HG03159 (cell line): Measurements from ENCODE around the gene GTF2H2C.
"Not testable (repeated sequence)": the region's sequence is repeated elsewhere in the genome, so short reads cannot be mapped to it uniquely, and the experiment has no call there.

Experiments
- ATAC-seq: cut with Tn5 transposase; IDR thresholded peaks from one replicate; pipeline ENCODE4 v1.9.1; 2021; ENCODE audit warnings: mild to moderate bottlenecking, moderate library complexity; ENCODE audit not compliant: unreplicated experiment

The GTF2H2C gene

DNA sequence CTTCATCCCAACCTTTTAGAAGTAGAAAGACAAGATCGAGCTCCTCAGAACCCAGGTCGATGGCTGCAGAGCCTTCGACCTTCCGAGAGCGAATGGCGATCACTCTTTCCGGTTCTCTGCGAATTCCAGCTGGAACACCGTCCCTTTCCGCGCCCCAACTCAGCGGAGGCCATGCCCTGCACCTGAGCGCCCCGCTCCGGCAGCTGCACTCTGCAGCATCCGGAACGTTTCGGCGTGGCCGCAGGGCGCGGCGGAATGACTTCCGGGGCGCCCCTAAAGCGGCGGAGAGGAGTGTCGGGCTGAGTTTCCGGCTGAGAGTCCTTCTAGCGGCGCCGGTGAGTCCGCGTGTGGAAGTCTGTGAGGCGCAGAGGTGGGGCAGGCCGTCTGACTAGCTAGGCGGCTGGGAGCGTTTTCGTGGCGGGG is at the start of gene GTF2H2C:
Gene GTF2H2C, plus strand, starts transcription at position 284 of the 423 bp plus-strand sequence. CDS start 4,942 bp downstream, outside the sequence.
- peak; percentile 96 for ATAC-seq

GRCh38 chr5:69510694-69511093 is 49.3 kb upstream of the GTF2H2C start:
- ATAC-seq, result no peak

- ATAC-seq, result no peak
These were observed 47.2 kb upstream of the GTF2H2C start for GRCh38 chr5:69512740-69513260.

DNA sequence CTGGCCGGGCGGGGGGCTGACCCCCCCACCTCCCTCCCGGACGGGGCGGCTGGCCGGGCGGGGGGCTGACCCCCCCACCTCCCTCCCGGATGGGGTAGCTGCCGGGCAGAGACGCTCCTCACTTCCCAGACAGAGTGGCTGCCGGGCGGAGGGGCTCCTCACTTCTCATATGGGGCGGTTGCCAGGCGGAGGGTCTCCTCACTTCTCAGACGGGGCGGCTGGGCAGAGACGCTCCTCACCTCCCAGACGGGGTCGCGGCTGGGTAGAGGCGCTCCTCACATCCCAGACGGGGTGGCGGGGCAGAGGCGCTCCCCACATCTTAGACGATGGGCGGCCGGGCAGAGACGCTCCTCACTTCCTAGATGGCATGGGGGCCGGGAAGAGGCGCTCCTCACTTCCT is 44.4 kb upstream of the GTF2H2C start:
- not testable (repeated sequence) for ATAC-seq

GRCh38 chr5:69516769-69517168 is 43.2 kb upstream of the GTF2H2C start:
- ATAC-seq, result no peak

DNA sequence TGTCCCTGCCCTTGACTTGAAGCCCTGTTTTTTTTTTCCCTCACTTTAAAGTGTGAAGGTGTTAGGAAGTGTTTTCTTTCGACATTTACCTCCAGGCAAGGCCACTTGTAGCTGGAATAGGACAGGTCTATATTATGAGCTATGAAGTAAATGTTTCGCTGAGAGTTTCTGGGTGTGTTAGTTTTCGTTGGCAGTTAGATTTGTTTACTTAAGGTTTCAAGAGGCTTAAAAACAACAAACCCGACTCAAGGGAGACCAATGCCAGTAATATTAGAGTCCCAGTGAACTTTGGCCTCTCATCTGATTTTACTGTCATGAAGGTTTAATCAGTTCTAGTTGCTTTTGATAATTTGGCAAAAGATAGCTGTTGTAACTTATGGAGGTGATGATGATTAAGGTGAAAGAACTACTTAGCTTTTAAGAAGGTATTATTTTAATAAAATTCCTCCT is 42.2 kb upstream of the GTF2H2C start:
- ATAC-seq, result no peak

DNA sequence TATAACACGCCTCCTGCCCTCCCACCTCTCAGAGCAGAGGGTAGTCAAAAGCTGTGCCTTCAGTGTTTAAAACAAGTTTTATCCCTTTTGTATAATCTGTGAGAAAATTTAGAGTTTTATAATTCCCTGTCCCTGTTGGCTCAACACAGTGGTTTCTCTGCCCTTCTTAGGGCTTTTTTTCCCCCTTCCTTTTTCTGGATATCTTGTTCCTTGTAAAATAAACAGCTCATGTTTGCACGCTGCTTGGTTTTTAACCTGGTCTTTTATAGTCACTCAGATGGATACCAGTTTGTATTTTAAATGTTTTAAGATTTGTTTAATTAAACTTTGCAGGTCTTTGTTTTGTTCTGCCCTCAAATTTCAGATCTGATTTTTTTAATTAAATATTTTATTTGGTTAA is 40.7 kb upstream of the GTF2H2C start:
- no peak for ATAC-seq

DNA sequence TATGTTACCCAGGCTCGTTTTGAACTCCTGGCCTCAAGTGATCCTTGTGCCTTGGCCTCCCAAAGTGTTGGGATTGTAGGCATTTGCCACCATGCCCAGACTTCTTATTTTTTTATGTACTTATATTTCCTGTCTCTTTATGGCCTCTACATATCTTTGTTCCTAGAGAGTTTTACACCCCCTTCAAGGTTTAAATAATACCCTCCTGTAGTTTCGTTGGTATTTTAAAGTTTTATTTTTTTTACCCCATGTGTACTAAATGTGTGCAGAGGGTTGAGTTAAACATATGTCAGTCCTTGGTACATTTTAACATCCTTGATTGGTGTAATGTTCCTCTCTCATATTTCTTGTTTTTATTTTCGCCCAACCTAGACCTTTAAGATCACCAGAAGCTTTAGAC is 38.0 kb upstream of the GTF2H2C start:
- no peak for ATAC-seq

GRCh38 chr5:69525490-69525889 is 34.5 kb upstream of the GTF2H2C start:
- no peak for ATAC-seq

DNA sequence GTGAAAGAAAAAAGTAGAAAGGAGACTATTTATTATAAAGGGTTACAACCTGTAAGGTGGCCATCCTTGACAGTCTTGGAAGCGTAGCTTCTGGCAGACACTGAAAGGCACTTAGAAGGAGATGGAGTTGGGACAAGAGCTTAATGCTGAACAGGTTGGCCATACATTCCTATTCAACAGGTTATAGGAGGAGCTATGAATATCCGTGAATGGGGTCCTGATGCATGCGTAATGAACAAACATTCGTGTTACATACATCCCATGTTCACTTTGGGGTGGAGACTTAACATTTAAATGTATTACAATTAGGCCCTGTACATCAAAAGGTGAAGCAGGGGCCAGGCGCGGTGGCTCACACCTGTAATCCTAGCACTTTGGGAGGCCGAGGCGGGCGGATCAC is 33.3 kb upstream of the GTF2H2C start:
- no peak for ATAC-seq

GRCh38 chr5:69527128-69527770 is 32.7 kb upstream of the GTF2H2C start:
- no peak for ATAC-seq

GRCh38 chr5:69528035-69528434 is 32.0 kb upstream of the GTF2H2C start:
- no peak for ATAC-seq

GRCh38 chr5:69528609-69529008 is 31.4 kb upstream of the GTF2H2C start:
- no peak for ATAC-seq

DNA sequence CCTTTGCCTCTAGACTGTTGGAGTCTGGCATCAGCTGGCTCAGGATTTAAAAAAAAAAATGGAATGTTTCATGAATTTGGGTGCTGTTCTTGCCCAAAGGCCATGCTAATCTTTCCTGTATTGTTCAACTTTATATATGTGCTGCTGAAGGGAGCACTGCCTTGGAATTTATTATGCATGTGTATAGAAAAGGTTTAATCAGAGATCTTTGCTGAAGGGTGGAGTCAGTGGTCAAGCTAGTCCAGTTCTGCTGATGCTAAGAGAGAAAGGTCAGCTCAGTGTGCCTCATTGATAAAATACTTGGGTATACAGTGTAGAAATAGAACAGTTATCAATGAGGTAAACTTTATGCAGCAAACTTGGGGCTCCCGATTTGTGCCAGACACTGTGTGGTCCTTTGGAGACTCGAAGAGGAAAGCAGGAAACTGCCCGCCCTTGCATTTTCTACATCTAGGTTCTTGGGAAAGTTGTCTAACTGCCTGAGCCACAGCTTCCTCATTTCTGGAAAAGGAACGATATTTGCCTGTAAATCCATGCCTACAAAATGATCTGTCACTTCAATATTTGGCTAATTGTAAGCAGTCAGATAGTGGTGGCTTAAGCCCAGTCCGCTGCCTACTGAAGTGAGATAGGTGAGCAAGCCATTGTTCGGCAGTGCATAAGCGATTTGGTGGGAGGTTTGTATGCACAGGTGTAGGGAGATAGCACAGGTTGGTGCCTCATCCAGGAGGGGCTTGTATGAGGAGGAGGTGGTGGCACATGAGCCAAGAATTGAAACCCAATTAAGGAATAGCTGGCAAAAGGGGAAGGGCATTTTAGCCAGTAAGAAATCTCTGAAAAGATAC is 29.2 kb upstream of the GTF2H2C start:
- no peak for ATAC-seq

- ATAC-seq, result no peak
These were observed 28.6 kb upstream of the GTF2H2C start for GRCh38 chr5:69531406-69531801.

- not testable (repeated sequence) for ATAC-seq
These were observed 22.1 kb upstream of the GTF2H2C start for GRCh38 chr5:69537911-69538310.

DNA sequence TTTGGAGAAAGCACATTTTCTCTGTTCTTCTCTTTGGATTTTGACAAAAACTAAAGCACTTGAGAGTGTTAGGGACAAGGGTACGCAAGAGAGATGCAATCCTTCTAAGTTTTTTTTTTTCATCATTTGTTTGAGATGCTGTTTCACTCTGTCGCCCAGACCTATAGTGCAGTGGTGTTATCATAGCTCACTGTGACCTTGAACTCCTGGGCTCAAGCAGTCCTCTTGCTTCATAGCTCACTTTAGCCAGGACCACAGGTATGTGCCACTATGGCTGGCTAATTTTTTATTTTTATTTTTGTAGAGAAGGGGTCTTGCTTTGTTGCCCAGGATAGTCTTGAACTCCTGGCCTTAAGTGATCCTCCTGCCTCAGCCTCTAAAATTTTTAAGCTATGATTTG is 21.3 kb upstream of the GTF2H2C start:
- ATAC-seq, result not testable (repeated sequence)

GRCh38 chr5:69541347-69541746 is 18.6 kb upstream of the GTF2H2C start:
- ATAC-seq, result not testable (repeated sequence)

- ATAC-seq, result not testable (repeated sequence)
These were observed 17.0 kb upstream of the GTF2H2C start for GRCh38 chr5:69542838-69543618.

DNA sequence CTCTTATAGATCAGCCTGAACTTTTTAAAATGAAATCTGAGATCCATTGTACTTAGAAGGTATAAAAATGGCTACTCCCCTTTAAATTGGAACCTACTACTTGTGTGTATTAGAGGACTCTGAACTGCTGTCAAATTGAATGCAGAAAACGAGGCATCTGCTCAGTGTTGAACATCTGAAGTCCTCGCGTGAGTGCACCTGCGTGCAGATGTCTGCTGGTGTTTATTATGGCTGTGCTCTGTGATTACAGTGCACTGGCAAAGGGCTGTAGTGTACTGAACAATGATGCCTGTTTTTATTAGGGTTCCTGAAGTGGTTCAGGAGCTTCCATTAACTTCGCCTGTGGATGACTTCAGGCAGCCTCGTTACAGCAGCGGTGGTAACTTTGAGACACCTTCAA is 15.4 kb upstream of the GTF2H2C start:
- ATAC-seq, result not testable (repeated sequence)
